Psoas muscle (tissue), 8 donors: Measurements from ENCODE around the gene COX4I2. TPM values are rescaled to one million over a fixed set of nuclear protein-coding genes. Genes with fewer than 3 reads are reported as not detected.

Source experiments
- ATAC-seq, 4 donors: fragments of 200-7000 bp; cut with Tn5 transposase; one replicate each; pipeline ENCODE4 v1.9.1; 2020; ENCODE audit warnings: moderate library complexity in 3 of 4, mild to moderate bottlenecking in 2 of 4
- DNase-seq, 2 donors: peaks; one replicate each; pipeline ENCODE4 v3.0.0-alpha.2; 2020
- H3K27ac ChIP-seq: fragments of 200-600 bp; one replicate; pipeline ENCODE4 v1.8.0; 2022
- H3K27me3 ChIP-seq, 3 donors: fragments of 200-600 bp in 1 of 3; one replicate each; pipeline versions ENCODE4 v1.6.1 to v1.8.0; 2013 to 2022; ENCODE audit warnings: low read length in 2 of 3, mild to moderate bottlenecking in 2 of 3, moderate library complexity in 1 of 3; ENCODE audit not compliant: insufficient read depth in 3 of 3
- H3K36me3 ChIP-seq, 2 donors: fragments of 200-600 bp in 1 of 2; one replicate each; pipeline versions ENCODE4 v1.6.1 to v1.8.0; 2013 to 2022; ENCODE audit warnings: low read depth in 1 of 2, mild to moderate bottlenecking in 1 of 2, moderate library complexity in 1 of 2; ENCODE audit not compliant: insufficient read depth in 1 of 2
- H3K4me1 ChIP-seq: fragments of 200-600 bp; one replicate; pipeline ENCODE4 v1.8.0; 2022
- H3K4me3 ChIP-seq: fragments of 200-600 bp; one replicate; pipeline ENCODE4 v1.8.0; 2022; ENCODE audit warnings: mild to moderate bottlenecking
- H3K9me3 ChIP-seq: fragments of 200-600 bp; one replicate; pipeline ENCODE4 v1.8.0; 2022
- WGBS, 3 donors: extraction: QIAGEN DNeasy Blood & Tissue Kit; methylation state at CpG; one replicate each; pipeline versions ENCODE4 v1.1.6 to v1.1.7; 2013; 5-methylcytosine and 5-hydroxymethylcytosine counted together
- intact Hi-C, 2 donors: fragments of 100-400 bp; cut with DNase I; formaldehyde crosslinking; loops; one replicate each; pipeline versions ENCODE4 v1.11.0 to v1.14.2; 2022
- polyA plus RNA-seq, 3 donors: library from polyadenylated mRNA; stranded (reverse); fragments of 200-250 nt; gene quantifications; one replicate each; pipeline ENCODE4 v1.2.3, GENCODE V29; 2013
- total RNA-seq, 4 donors: library from RNA; stranded (reverse); fragmentation: NEBNext Ultra II Directional in 2 of 4; extraction: Animal tissue kit (Norgen Biotek cat#: 25700) in 2 of 4; gene quantifications; one replicate each; pipeline versions ENCODE4 v1.2.1 to v1.2.4, GENCODE V29; 2021 to 2023
- TF ChIP-seq, protein P1 (sequence below): fragments of 200-600 bp; IDR thresholded peaks from one replicate; pipeline ENCODE4 v1.8.0; 2022; ENCODE audit warnings: antibody characterized with exemption
- donor health status: healthy with polysubstance abuse.
- donor health status: DM: no; HTN: no; CAD: no; lungs with moderate emphysema.
- donor health status: Bipolar disorder and iron deficiency.
- donor health status: healthy.
- donor health status: DM: yes; HTN: yes; CAD: no.
- donor health status: DM: no; HTN: no; CAD: no.
- donor health status: DM: no; HTN: no; CAD: no.
- donor health status: DM: yes; HTN: yes; CAD: no.

The COX4I2 gene
- total and polyA plus RNA-seq, 7 donors, result 3.5 to 13.2 (median 7.0) TPM

DNA sequence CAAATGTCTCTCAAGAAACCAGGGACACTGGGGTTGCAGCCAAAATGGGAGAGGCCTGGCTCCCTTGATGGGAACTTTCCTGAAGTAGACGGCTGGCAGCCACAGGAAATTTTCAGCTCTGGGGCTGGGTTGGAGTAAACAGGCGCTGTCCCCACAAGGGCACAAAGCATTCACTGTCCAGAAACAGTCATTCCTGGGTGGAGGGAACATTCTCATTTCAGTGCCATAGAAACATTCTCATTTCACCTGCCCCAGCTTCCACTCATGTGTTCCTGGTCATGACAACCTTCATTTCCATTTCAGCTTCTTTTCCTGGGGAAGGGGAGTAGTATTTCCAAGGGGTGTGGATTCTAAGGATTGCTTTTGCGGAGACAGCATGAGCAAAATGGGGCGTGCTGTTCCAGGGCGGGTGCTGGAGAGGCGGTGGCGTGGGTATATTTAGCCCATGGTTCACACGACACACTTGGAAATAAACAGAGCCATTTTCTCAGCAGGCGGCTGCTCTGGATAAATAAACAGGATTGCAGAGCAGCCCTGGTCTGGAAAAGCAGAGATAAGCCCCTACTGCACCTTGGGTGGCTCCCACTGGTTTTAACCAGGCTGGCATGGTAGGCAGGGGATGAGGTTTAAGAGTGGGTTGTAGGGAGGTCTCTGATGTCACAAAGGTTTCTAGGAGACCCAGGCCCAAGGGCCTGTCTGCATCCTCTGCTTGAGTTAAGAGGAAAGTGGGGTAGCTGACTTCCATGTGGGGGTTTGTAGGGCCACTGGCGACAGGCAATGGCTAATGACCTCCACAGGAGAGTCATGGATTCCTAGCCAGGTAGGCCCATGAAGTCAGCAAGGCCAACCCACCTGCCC, 32.9 kb downstream of the COX4I2 start:
- H3K4me1 ChIP-seq, result peaks cover 92% of the 10 kb centered on the region
- H3K9me3 ChIP-seq, result no peaks in the 10 kb centered on the region
- ATAC-seq (peak; percentile 71 to 90 (median 80)), DNase-seq (peak; percentile 55 to 85)
- intact Hi-C loops, result no loop called here
- H3K27ac ChIP-seq, result peak overlapping the region; percentile 94
- H3K36me3 ChIP-seq, result peaks cover 8 to 11% of the 10 kb centered on the region in 2 donors
- peak overlapping the region; percentile 8 for H3K4me3 ChIP-seq
- TF ChIP-seq, protein P1, sequence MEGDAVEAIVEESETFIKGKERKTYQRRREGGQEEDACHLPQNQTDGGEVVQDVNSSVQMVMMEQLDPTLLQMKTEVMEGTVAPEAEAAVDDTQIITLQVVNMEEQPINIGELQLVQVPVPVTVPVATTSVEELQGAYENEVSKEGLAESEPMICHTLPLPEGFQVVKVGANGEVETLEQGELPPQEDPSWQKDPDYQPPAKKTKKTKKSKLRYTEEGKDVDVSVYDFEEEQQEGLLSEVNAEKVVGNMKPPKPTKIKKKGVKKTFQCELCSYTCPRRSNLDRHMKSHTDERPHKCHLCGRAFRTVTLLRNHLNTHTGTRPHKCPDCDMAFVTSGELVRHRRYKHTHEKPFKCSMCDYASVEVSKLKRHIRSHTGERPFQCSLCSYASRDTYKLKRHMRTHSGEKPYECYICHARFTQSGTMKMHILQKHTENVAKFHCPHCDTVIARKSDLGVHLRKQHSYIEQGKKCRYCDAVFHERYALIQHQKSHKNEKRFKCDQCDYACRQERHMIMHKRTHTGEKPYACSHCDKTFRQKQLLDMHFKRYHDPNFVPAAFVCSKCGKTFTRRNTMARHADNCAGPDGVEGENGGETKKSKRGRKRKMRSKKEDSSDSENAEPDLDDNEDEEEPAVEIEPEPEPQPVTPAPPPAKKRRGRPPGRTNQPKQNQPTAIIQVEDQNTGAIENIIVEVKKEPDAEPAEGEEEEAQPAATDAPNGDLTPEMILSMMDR, result no peak
- H3K27me3 ChIP-seq, result no peaks in the 10 kb centered on the region
- 17% methylated on average over 10 of the region's 10 CpGs for WGBS, 3 donors

DNA sequence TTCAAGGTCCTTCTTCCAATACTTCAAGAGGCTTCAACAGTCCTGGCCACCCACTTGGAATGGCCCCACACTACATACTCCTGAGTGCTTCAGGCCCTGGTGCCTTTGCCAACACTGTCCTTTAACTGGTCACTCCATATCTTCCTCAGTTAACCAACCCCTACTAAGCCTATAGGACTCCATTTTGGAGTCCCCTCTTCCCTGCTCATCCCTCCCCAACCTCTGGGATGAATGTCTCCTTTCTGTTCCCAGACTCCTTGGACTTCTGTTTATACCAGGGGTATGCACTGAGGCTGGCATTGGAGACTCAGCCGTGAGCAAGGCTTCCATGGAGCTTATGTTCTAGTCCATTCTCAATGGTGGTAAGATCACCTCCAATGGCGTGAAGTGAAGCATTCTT, 33.6 kb downstream of the COX4I2 start:
- H3K9me3 ChIP-seq, result no peaks in the 10 kb centered on the region
- DNase-seq (no peak), ATAC-seq (peak in 2 of 4 donors; percentile 9 to 13)
- H3K27ac ChIP-seq, result peak overlapping the region; percentile 94
- intact Hi-C loops, result no loop called here
- H3K4me3 ChIP-seq, result peak overlapping the region; percentile 8
- 95 to 97% (median 95%) methylated on average over 2 of the region's 2 CpGs for WGBS, 3 donors
- TF ChIP-seq, protein P1, result no peak
- no peaks in the 10 kb centered on the region for H3K27me3 ChIP-seq
- peaks cover under 1 to 4% of the 10 kb centered on the region in 2 donors for H3K36me3 ChIP-seq
- peaks cover 97% of the 10 kb centered on the region for H3K4me1 ChIP-seq

DNA sequence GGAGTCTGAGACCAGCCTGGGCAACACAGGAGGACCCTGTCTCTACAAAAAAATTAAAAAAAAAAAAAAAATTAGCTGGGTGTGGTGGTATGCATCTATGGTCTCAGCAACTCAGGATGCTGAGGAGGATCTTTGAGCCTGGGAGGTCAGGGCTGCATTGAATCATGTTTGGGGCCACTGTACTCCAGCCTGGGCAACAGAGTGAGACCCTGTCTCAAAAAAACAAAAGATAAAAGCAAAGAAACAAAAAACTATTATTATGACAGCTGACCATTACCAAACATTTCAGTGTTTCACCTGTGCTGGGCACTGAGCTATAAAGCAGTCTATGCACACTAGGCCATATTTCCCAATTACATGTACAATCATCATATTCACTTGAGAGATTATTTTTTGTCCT, 35.7 kb downstream of the COX4I2 start:
- no peak overlapping the region for H3K4me3 ChIP-seq
- TF ChIP-seq, protein P1, result no peak
- ATAC-seq (no peak), DNase-seq (no peak)
- peaks cover 4 to 6% of the 10 kb centered on the region in 2 donors for H3K36me3 ChIP-seq
- no peaks in the 10 kb centered on the region for H3K27me3 ChIP-seq
- H3K4me1 ChIP-seq, result peaks cover 90% of the 10 kb centered on the region
- intact Hi-C loops, result no loop called here
- peak overlapping the region; percentile 60 for H3K27ac ChIP-seq
- no peaks in the 10 kb centered on the region for H3K9me3 ChIP-seq

DNA sequence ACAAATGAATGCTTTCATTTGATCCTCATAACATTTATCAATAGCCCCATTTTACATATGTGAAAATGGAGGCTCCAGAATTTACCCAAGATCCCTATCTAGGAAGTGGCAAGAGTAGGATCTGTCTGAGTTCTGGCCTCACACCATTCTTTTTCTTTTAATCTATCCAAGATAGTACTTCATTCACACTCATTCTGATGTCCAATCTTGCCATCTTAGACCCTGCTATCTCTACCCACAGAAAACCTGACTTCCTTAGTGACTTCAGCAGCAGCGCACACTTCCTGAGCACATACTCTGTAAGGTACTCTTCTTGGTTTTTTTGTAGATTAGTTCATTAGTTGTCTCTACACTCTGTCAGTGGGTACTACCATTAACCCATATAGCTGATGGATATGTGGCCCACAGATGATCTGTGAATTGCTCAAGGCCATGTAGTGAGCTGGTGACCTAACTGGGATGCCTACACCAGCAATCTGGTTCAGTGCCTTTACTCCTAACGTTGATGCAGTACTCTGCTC, 36.3 kb downstream of the COX4I2 start:
- Histone ChIP-seq H3K27ac (peak overlapping the region; percentile 60), H3K4me3 (no peak overlapping the region), H3K4me1 (peaks cover 85% of the 10 kb centered on the region), H3K9me3 (no peaks in the 10 kb centered on the region), H3K27me3 (no peaks in the 10 kb centered on the region), H3K36me3 (peaks cover 4 to 10% of the 10 kb centered on the region in 2 donors)
- 56 to 70% (median 61%) methylated on average over 2 of the region's 2 CpGs for WGBS, 3 donors
- intact Hi-C loops, result no loop called here
- DNase-seq (no peak), ATAC-seq (no peak)
- TF ChIP-seq, protein P1, result no peak
